ENCODE results near the gene LZTS2. TPM values are rescaled to one million over a fixed set of nuclear protein-coding genes. Genes with fewer than 3 reads are reported as not detected.

Gene LZTS2
- total and polyA plus RNA-seq, 4 donors = 2.1 to 10.3 (median 9.5) TPM

- peak; percentile 84 for TF ChIP-seq CTCF (IDR thresholded peaks at IDR 0.05; ENCODE audit: low read depth, low read length, missing input control)
- no peak for TF ChIP-seq TAF1 (conservative IDR thresholded peaks at IDR 0.05)
- no peak for TF ChIP-seq FOXA1 (IDR thresholded peaks at IDR 0.05)
These were observed 13.1 kb downstream of the LZTS2 start (continued) for GRCh38 chr10:101012525-101013364.

- Histone ChIP-seq H3K4me1 (ENCODE audit: control insufficient read depth in 4 of 4, insufficient read depth in 4 of 4, low read length in 3 of 4) (peaks cover 0 to 9% (median 3%) of the 10 kb centered on the region in 4 donors), H3K9ac (ENCODE audit: low read depth in 1 of 2, low read length in 2 of 2) (no peak overlapping the region), H3K27ac (ENCODE audit: low read depth in 1 of 2, low read length in 2 of 2) (no peak overlapping the region), H3K27me3 (ENCODE audit: control insufficient read depth in 4 of 4, insufficient read depth in 4 of 4, low read length in 3 of 4) (peaks cover 0 to 2% (median under 1%) of the 10 kb centered on the region in 4 donors), H3K9me3 (ENCODE audit: control insufficient read depth in 4 of 4, low read length in 3 of 4) (no peaks in the 10 kb centered on the region), H3K4me3 (ENCODE audit: low read depth in 1 of 3, low read length in 3 of 3) (no peak overlapping the region), H3K36me3 (ENCODE audit: control insufficient read depth in 4 of 4, insufficient read depth in 3 of 4, low read depth in 1 of 4, low read length in 3 of 4) (no peaks in the 10 kb centered on the region)
- TF ChIP-seq ATF3 (IDR thresholded peaks at IDR 0.05) (no peak), MAX (IDR thresholded peaks at IDR 0.05) (no peak), TAF1 (conservative IDR thresholded peaks at IDR 0.05) (no peak), HNF4A (conservative IDR thresholded peaks at IDR 0.05) (no peak), REST (IDR thresholded peaks at IDR 0.05) (no peak), HNF4G (IDR thresholded peaks at IDR 0.05) (no peak), EGR1 (IDR thresholded peaks at IDR 0.05; ENCODE audit: low read depth in 2 of 2) (no peak), FOXA1 (IDR thresholded peaks at IDR 0.05) (no peak)
- DNase-seq (ENCODE audit: low spot score) = no peak
- WGBS = 52% methylated on average over 9 of the region's 9 CpGs
These were observed 13.8 kb downstream of the LZTS2 start for GRCh38 chr10:101013365-101013825.

GRCh38 chr10:101014230-101014884 is 14.7 kb downstream of the LZTS2 start:
- 19% methylated on average over 11 of the region's 11 CpGs for WGBS
- H3K4me1 ChIP-seq (ENCODE audit: control insufficient read depth in 4 of 4, insufficient read depth in 4 of 4, low read length in 3 of 4) = peaks cover 2 to 13% (median 3%) of the 10 kb centered on the region in 4 donors
- no peaks in the 10 kb centered on the region for H3K9me3 ChIP-seq (ENCODE audit: control insufficient read depth in 4 of 4, low read length in 3 of 4)
- peaks cover 0 to 2% (median under 1%) of the 10 kb centered on the region in 4 donors for H3K27me3 ChIP-seq (ENCODE audit: control insufficient read depth in 4 of 4, insufficient read depth in 4 of 4, low read length in 3 of 4)
- no peak overlapping the region for H3K4me3 ChIP-seq (ENCODE audit: low read depth in 1 of 3, low read length in 3 of 3)
- no peak overlapping the region for H3K9ac ChIP-seq (ENCODE audit: low read depth in 1 of 2, low read length in 2 of 2)
- TF ChIP-seq CTCF (IDR thresholded peaks at IDR 0.05; ENCODE audit: low read depth, low read length, missing input control) (peak; percentile 97), HNF4A (conservative IDR thresholded peaks at IDR 0.05) (no peak), FOXA1 (IDR thresholded peaks at IDR 0.05) (no peak), RAD21 (IDR thresholded peaks at IDR 0.05) (peak; percentile 86 to 89)
- H3K36me3 ChIP-seq (ENCODE audit: control insufficient read depth in 4 of 4, insufficient read depth in 3 of 4, low read depth in 1 of 4, low read length in 3 of 4) = no peaks in the 10 kb centered on the region
- no peak overlapping the region for H3K27ac ChIP-seq (ENCODE audit: low read depth in 1 of 2, low read length in 2 of 2)
- DNase-seq (ENCODE audit: low spot score) = peak; percentile 90
